Measurements from ENCODE around the gene LGSN.
"Not testable (repeated sequence)": the region's sequence is repeated elsewhere in the genome, so short reads cannot be mapped to it uniquely, and the experiment has no call there.

The LGSN gene

GRCh38 chr6:63319939-63320338 lies at the start of gene LGSN:
Gene LGSN (minus strand): TSS chr6:63319983. CDS start chr6:63319943, 40 bp downstream.
- DNase-seq (ENCODE audit: low read depth): no peak

- DNase-seq (ENCODE audit: low read depth): no peak
These were observed 48.6 kb upstream of the LGSN start for GRCh38 chr6:63368347-63368746.

GRCh38 chr6:63362500-63363120 lies 42.8 kb upstream of the LGSN start:
- DNase-seq (ENCODE audit: low read depth): not testable (repeated sequence)

- DNase-seq (ENCODE audit: low read depth): not testable (repeated sequence)
These were observed 37.6 kb upstream of the LGSN start for GRCh38 chr6:63357384-63357783.

- no peak for DNase-seq (ENCODE audit: low read depth)
These were observed 35.8 kb upstream of the LGSN start for GRCh38 chr6:63355632-63356031.

GRCh38 chr6:63353286-63353630 lies 33.5 kb upstream of the LGSN start:
- DNase-seq (ENCODE audit: low read depth): no peak

GRCh38 chr6:63352544-63353285 lies 32.9 kb upstream of the LGSN start:
- no peak for DNase-seq (ENCODE audit: low read depth)

GRCh38 chr6:63352069-63352543 lies 32.3 kb upstream of the LGSN start:
- DNase-seq (ENCODE audit: low read depth): no peak

- no peak for DNase-seq (ENCODE audit: low read depth)
These were observed 29.6 kb upstream of the LGSN start for GRCh38 chr6:63349401-63349800.

GRCh38 chr6:63348836-63349235 lies 29.1 kb upstream of the LGSN start:
- no peak for DNase-seq (ENCODE audit: low read depth)

- DNase-seq (ENCODE audit: low read depth): no peak
These were observed 27.8 kb upstream of the LGSN start for GRCh38 chr6:63347599-63347998.

GRCh38 chr6:63346217-63346835 lies 26.5 kb upstream of the LGSN start:
- DNase-seq (ENCODE audit: low read depth): no peak

GRCh38 chr6:63340351-63340750 lies 20.6 kb upstream of the LGSN start:
- DNase-seq (ENCODE audit: low read depth): no peak

- not testable (repeated sequence) for DNase-seq (ENCODE audit: low read depth)
These were observed 14.9 kb upstream of the LGSN start for GRCh38 chr6:63334652-63335051.

GRCh38 chr6:63333440-63333839 lies 13.7 kb upstream of the LGSN start:
- DNase-seq (ENCODE audit: low read depth): no peak

GRCh38 chr6:63326630-63327029 lies 6.8 kb upstream of the LGSN start:
- not testable (repeated sequence) for DNase-seq (ENCODE audit: low read depth)

- DNase-seq (ENCODE audit: low read depth): no peak
These were observed 3.2 kb upstream of the LGSN start for GRCh38 chr6:63322981-63323380.

GRCh38 chr6:63321821-63322220 lies 2.0 kb upstream of the LGSN start:
- DNase-seq (ENCODE audit: low read depth): no peak

- DNase-seq (ENCODE audit: low read depth): no peak
These were observed 2.1 kb downstream of the LGSN start for GRCh38 chr6:63317641-63318040.

GRCh38 chr6:63316113-63316512 lies 3.7 kb downstream of the LGSN start:
- DNase-seq (ENCODE audit: low read depth): no peak

GRCh38 chr6:63313111-63313510 lies 6.7 kb downstream of the LGSN start:
- DNase-seq (ENCODE audit: low read depth): no peak

GRCh38 chr6:63307581-63308246 lies 12.1 kb downstream of the LGSN start:
- no peak for DNase-seq (ENCODE audit: low read depth)

GRCh38 chr6:63306420-63306819 lies 13.4 kb downstream of the LGSN start:
- no peak for DNase-seq (ENCODE audit: low read depth)

All from activated T-helper 9 cell treated with anti-CD3 and anti-CD28 coated beads, Interleukin-2, amount 50 U/mL, for 16 hours (primary cell).